HG02852 (cell line): ENCODE measurements around the gene GBX1.

Source experiments
- ATAC-seq: cut with Tn5 transposase; IDR thresholded peaks from one replicate; pipeline ENCODE4 v1.9.1; 2021; ENCODE audit warnings: mild to moderate bottlenecking, moderate library complexity; ENCODE audit not compliant: unreplicated experiment

GBX1 gene

GRCh38 chr7:151116603-151117440 is 50.7 kb downstream of the GBX1 start:
- no peak for ATAC-seq

- ATAC-seq = no peak
Observed at GRCh38 chr7:151115836-151116418, 51.6 kb downstream of the GBX1 start.

DNA sequence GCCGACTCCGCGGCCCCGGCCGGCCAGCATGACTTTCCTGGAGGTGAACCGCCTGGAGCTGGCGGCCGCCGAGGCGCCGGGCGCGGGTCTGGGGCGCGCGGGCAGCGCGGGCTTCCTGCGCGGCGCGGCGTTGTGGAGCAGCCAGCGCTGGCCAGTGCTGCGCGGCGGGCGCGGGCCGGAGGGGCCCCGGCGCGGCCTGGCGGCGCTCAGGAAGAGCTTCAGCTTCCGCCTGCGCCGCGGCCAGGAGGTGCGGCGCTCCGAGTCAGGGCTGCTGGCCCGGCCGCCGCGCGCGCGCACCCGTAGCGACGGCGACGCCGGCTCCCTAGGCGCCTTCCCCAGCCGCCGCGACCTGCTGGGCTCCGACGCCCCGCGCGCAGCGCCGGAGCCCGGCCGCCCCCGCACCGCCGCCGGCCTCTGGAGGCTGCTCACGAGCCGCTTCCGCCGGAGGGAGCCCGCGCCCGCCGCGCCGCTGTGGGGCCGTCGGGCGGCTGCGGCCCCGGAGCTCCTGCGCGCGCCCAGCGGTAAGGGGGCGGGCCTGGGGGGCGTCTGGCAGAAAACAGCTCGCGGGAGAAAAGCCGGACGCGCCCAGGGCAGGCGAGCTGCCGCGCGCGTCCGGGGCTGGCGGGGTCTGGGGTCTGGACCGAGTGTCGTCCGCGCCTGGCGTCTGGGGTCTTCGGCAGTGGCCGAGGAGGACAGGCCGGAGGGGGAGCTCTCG is 52.2 kb downstream of the GBX1 start:
- no peak for ATAC-seq

GRCh38 chr7:151114151-151115090 is 53.1 kb downstream of the GBX1 start:
- ATAC-seq = no peak

GRCh38 chr7:151113344-151114150 is 53.9 kb downstream of the GBX1 start:
- no peak for ATAC-seq

GRCh38 chr7:151110941-151111645 is 56.4 kb downstream of the GBX1 start:
- peak; percentile 85 for ATAC-seq

DNA sequence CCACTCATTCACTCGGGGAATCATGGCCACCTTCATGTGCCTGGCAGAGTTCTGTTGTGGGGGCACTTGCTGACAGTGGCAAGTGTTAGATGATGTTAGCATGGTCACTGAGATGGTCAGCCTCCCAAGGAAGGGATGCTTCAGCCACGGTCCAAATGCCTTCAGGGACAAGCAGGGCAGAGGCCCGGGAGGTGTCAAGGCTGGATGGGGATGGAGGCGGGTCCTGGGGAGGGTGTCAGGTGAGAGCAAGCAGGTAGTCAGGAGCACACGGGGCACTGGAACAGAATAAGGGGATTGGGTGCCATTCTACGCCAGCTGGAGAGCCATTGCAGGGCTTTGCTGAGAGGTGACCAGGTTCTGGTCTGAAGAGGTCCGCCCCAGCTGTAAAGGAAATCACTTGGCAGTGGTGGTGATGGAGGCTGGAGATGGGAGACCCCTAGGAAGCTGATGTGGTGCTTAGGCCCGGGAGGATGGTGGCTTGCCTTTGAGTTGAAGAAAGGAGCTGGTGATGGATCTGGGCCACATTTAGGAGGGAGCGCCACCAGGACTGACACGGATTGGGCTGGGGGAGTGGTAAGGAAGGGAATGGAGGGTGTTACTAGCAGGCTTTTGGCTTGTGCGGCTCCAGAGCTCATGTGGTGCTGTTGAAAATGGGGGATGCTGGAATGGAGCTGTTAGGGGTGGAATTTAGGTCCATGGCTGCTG is 57.1 kb downstream of the GBX1 start:
- ATAC-seq = no peak

DNA sequence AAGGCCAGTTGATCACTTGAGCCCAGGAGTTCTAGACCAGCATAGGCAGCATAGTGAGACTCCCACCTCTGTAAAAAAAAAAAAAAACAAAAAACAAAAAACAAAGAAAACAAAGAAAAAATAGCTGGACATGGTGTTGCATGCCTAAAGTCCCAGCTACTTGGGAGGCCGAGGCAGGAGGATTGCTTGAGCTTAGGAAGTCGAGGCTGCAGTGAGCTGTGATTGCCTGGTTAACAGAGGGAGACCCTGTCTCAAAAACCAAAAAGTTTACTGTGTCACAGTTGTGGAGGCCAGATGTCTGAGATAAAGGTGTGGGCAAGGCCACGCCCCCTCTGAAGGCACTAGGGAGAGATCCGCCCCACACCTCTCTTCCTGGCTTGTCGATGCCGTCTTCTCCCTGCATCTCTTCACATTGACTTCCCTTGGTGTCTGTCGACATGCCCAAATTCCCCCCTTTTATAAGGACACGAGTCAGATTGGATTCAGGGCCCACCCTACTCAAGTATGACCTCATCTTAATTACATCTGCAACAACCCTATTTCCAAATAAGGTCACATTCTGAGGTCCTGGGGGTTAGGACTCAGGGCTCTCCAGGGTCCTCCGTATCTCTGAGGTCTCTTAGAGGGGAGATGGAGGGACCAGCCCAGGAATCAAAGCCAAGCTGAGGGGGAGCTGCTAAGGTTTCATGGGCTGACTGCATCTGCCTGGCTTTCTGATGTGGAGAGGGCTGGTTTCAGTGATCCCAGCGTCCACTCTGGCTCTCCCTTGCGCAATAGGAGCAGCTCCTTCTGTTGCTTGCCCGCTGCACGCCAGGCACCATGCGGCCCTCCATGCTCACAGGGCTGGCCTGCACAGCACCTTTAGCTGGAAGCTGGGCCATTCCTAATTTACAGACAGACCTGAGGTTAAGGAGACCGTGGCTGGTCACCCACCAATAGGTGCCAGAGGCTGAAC is 58.1 kb downstream of the GBX1 start:
- ATAC-seq = no peak

DNA sequence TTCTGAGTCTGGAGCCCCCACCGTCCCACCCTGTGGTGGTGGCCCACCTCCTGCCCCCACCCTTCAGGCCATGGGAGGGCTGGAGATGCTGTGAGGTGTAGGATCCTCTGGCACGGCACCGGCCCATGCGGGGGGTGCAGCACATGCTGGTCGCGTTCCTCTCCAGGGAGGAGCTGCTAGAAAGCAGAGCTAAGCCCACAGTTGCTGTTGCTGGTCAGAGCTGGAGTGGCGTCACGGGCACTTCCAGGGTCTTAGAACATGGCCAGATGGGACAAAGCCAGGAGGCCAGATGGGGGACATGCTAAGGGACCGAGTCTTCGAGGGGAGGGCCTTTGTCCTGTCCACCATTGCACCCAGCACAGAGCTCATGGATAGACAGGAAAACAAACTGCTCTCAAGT is 59.6 kb downstream of the GBX1 start:
- ATAC-seq = no peak

GRCh38 chr7:151104411-151105235 is 62.9 kb downstream of the GBX1 start:
- no peak for ATAC-seq

- no peak for ATAC-seq
Observed at GRCh38 chr7:151103973-151104372, 63.5 kb downstream of the GBX1 start.

GRCh38 chr7:151102991-151103390 is 64.5 kb downstream of the GBX1 start:
- no peak for ATAC-seq

DNA sequence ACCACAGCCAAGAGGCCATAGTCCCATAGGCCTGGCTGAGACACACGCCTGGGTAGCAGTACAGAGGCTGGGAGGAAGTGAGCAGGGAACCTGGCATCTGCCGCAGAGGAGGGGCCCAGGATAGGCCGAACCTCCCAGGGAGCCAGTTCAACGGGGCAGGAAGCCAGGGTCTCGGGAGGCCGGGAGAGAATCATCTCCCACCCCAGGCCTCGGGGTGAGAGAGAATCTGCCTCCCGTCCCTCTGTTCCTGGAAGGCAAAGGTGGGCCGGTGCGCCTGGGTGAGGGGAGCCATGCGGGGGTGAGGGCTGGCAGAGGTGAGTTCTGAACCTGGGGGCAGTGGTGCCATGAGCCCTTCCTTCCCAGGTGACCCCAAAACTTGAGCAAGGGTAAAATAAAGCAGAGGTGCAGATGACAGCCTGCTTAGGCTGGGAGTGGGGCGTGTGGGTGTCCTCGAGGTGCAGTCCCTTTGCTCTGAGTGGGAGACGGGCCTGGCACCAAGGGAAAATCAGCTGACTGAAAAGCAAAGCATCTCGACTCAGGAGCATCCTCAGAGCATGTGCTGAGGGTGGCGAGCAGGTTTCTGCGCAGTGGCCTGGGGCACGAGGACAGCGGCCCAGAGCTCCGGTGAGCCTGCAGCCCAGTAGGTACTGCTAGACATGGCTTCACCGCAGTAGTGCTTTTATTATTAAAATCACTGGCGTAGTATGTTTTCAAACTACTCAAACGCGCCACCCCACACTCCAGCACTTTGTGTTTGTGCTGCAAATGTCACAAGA is 65.7 kb downstream of the GBX1 start:
- no peak for ATAC-seq

DNA sequence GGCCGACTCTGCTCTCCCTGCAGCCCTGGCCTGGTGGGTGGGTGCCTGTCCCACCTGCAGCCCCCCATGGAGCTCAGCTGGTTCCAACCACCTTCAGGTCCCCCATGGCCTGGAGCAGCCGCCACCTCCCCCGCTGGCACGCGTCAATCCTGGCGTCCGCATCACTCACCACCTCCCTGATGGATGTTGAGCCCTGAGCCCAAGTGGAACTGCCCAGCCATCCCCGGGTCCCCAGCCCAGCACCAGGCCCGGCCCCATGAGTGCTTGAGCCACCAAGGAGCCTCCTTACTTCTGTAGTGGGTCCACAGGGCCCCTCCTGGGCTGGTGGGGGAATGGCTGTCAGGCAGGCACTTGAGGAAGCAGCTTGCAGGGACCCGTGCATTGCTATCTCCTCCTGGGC is 66.6 kb downstream of the GBX1 start:
- no peak for ATAC-seq

GRCh38 chr7:151099486-151100211 is 67.8 kb downstream of the GBX1 start:
- ATAC-seq = no peak
